ENCODE data around the gene ZNF316.

- TF ChIP-seq CTCF (IDR thresholded peaks at IDR 0.05) = no peak
- no peak for TF ChIP-seq POLR2A (IDR thresholded peaks at IDR 0.05)
Observed at GRCh38 chr7:6658618-6659345, 21.7 kb downstream of the ZNF316 start.

All from body of pancreas (tissue), 4 donors.